Astrocyte of the cerebellum (primary cell): Measurements from ENCODE around the gene RCC2.

Source experiments
- DNase-seq: peaks from one replicate; pipeline ENCODE4 v3.0.0-alpha.2; 2011; ENCODE audit warnings: low read depth
- H3K4me3 ChIP-seq: 2 replicates; pipeline ENCODE4 v1.5.1; 2011; ENCODE audit warnings: mild to moderate bottlenecking, low read depth, low read length, moderate library complexity
- in situ Hi-C: cut with HindIII; loops from 2 replicates; pipeline ENCODE4 v1.10.0; 2017; ENCODE audit warnings: low sequenced_read_pairs
- TF ChIP-seq, protein P1 (sequence below): IDR thresholded peaks from 2 replicates; pipeline ENCODE4 v1.5.1; 2012; ENCODE audit warnings: low read length, low read depth, moderate library complexity, mild to moderate bottlenecking; ENCODE audit errors: missing control alignments

Gene RCC2

DNA sequence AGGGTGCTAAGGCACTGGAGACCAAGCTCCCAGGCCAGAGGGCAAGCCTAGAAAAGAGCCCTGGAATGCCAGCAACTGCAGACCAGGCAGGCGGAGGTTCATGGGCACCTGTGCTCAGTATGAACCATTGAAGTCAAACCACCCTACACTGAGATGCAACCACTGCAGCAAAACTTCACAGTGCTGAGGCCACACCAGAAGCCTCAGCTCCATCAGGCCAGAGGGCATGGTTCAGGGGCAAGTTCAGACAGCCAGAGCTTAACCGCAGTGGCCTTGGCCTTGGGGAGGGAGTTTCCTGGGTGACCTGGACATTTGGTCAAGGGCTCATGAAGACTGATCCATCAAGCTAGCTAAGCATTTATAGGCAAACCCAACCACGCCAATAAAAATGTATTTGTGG, 7.1 kb downstream of the RCC2 start:
- no peak overlapping the region for H3K4me3 ChIP-seq
- DNase-seq, result no peak
- TF ChIP-seq, protein P1, sequence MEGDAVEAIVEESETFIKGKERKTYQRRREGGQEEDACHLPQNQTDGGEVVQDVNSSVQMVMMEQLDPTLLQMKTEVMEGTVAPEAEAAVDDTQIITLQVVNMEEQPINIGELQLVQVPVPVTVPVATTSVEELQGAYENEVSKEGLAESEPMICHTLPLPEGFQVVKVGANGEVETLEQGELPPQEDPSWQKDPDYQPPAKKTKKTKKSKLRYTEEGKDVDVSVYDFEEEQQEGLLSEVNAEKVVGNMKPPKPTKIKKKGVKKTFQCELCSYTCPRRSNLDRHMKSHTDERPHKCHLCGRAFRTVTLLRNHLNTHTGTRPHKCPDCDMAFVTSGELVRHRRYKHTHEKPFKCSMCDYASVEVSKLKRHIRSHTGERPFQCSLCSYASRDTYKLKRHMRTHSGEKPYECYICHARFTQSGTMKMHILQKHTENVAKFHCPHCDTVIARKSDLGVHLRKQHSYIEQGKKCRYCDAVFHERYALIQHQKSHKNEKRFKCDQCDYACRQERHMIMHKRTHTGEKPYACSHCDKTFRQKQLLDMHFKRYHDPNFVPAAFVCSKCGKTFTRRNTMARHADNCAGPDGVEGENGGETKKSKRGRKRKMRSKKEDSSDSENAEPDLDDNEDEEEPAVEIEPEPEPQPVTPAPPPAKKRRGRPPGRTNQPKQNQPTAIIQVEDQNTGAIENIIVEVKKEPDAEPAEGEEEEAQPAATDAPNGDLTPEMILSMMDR, result no peak
- in situ Hi-C loops, result no loop called here

GRCh38 chr1:17429183-17429582, 10.3 kb downstream of the RCC2 start:
- no peak overlapping the region for H3K4me3 ChIP-seq
- in situ Hi-C loops, result no loop called here
- no peak for DNase-seq
- TF ChIP-seq, protein P1, result no peak

DNA sequence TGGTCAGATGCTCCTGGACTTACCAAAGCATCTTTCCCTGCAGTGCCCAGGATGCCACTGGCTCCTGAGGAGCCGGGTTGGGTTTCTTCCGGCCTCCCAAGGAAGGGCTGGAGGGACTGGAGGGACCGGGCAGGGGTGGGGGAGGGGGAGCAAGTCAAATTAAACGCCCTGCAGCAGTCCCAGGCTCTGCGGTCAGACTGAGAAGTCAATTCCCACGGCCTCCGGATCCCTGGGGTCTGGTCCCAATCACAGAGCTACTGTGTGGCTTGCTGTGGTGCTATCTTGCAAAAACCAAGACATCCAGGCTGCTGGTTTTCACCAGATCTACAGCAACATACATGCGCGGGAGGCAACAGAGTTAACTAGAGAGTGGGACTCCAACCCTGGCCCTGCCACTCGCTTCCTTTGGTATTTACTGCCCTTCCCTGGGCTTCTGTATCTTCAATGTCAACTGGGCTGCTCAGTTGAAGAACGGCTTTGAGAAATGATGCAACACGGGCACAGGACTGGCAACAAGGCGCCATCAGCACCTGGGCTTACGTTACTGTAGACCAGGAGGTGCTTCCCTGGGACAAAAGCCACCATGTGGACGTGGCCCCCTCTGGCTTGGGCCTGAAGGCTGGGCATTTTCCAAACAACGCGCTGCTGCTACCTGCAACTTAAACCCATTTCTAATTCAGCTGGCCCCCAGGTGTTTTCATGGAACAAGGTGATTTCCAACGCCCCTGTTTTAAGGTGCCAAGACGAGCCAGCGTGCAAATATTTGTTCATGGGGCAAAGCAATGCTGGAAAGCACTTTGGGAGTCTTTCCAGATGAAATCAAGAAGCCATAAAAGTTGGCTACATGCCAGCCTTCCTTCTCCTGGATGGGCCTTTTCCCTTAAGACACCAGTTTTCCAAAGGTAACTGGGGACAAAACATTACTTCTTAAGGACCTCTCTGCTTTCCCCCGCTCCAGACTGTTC, 11.5 kb downstream of the RCC2 start:
- TF ChIP-seq, protein P1, result no peak
- H3K4me3 ChIP-seq, result no peak overlapping the region
- in situ Hi-C loops, result no loop called here
- no peak for DNase-seq

DNA sequence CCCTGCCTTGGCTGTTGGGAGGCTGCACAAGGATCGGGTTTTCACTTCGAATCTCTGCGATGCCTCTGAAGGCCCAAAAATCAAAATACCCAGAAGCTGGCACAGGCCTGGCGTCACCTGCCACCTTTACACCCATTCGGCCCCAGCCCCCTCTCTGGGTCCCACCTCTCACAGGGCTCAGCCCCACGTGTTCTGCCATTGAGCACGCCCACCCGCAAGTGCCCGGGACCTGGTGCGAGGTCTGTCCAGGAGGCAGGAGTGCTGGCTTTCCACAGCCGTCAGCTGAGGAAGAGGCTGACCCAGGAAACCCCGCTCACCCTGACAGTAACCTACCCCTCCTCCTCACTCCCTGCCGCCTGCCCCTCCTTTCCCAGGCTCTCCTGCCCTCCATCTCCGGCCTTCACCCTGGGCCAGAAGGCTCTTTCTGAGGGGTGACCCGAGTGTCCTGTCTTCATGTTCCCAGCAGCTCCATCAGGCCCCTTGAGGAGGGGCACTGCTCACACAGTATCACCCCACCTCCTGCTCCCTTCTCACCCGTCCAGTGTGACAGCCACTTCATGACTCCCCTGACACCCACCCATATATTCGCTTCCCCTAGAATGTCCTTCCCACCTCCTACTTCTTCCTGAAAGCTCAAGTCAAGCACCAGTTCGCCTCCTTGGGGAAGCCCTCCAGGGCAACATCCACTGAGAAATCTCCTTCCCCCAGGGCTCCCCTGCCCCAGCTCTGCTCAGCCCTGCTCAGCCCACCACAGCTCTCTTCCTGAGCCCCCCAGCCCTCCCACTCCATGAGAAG, 13.5 kb downstream of the RCC2 start:
- in situ Hi-C loops, result no loop called here
- DNase-seq, result no peak
- H3K4me3 ChIP-seq, result no peak overlapping the region
- TF ChIP-seq, protein P1, result no peak

DNA sequence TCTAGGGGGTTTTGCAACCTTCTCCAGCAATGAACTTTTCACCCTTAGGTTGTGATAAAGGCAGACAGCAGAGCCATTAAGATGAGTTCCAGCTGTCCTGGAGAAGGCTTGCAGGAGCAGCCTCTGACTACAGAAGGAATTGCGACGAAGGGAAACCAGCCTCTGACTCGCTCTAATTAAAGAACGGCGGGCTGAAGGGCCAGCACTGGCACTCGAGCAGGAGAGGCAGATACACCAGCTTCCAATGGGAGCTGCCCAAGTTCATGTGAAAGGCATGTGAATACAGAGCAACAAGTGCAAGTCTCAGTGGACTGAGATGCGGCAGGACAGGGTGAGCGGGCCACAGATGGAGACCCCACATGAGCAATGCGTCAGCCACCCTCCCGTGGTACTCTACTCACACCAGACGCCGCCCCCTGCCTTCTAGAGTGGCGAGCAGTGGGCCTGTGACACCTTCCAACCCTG, 15.7 kb downstream of the RCC2 start:
- DNase-seq, result no peak
- H3K4me3 ChIP-seq, result no peak overlapping the region
- in situ Hi-C loops, result no loop called here
- TF ChIP-seq, protein P1, result no peak

DNA sequence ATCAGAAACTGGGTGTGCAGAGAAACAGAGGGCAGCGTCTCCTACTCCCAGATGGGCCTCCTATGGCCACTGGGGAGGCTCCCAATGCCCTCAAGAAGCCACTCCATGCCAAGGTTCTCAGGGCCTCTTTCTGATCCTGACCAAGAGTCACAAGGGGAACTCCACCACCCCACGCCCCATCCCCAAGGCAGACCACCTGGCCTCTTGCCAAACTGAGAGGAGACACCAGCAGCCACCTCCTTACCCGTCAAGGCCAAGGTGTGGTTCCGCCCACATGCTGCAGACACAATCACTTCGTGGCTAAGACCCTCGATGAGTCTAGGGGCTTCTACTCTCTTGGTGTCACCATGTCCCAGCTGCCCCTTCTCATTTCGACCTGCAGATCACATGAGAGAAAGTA, 17.0 kb downstream of the RCC2 start:
- TF ChIP-seq, protein P1, result no peak
- H3K4me3 ChIP-seq, result no peak overlapping the region
- DNase-seq, result no peak
- in situ Hi-C loops, result no loop called here
